HG03442 (cell line): Measurements from ENCODE around the gene ATG2A.

Experiments
- ATAC-seq: cut with Tn5 transposase; IDR thresholded peaks from one replicate; pipeline ENCODE4 v1.9.1; 2021; ENCODE audit warnings: mild to moderate bottlenecking, moderate library complexity; ENCODE audit not compliant: unreplicated experiment

The ATG2A gene

DNA sequence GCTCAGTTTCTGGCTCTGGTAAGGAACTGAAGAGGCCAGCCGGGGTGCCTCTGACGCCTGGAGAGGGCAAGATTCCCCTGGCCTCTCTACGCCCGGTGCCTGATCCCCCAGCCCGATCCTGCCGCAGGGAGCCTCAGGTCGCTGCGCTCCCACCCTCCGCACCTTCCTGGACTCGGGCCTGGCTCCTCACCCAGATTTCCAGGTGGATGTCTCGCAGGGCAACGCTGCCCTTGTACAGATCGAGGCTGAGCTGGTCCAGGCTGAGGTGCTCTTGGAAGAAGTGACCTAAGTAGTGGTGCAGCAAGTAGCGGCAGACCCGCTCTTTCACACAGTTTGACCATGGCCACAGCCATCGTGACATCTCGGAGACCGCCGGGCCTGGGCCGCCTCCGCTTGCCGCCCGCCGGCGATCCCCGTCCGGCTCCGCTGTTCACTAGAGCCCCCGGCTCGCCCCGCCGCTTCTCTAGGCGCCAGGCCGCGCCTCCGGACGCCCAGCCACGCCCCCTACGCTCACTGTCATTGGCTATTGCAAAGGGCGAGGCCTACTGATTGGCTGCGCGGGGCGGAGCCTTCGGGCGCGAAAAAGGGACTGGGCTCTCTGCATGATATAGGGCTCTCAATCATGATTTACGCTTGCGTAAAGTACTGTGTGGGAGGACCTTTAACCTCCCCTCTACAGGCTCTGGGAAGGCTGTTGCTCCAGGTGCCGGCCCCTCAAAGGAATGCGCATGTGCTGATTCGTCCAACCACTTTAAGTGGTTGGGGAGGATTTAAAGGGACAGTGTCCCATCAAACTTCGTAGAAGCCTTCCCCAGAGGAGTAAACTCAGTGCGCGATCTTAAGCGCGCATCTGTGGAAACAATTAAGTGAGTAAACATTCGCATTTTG lies at the start of gene ATG2A:
TSS of gene ATG2A (minus strand) at position 435 of the 888 bp plus-strand sequence. CDS start at position 361, 74 bp downstream.
- ATAC-seq: peak; percentile 93

GRCh38 chr11:64963072-64963631 lies 46.1 kb upstream of the ATG2A start:
- no peak for ATAC-seq

- no peak for ATAC-seq
Observed at GRCh38 chr11:64960719-64961118, 43.7 kb upstream of the ATG2A start.

- no peak for ATAC-seq
Observed at GRCh38 chr11:64959498-64959897, 42.5 kb upstream of the ATG2A start.

DNA sequence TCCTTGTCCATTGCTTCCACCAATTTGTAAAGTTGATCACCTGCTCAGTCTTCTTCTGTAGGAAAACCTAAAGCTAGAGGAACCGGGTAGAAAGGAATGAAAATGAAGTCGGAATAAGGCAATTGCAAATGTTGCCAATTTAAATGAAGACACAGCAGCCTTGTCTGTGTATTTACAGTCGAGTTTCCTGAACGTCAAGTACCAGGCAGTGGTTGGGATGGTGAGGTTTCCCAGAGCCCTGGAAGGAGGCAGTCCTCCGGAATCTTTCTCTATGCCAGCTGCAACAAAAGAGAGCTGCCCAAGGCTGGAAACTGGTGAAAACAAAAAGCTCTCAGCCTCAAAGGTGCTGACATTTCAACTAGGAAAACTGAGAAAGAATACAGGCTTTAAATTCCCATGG lies 37.2 kb upstream of the ATG2A start:
- no peak for ATAC-seq

- no peak for ATAC-seq
Observed at GRCh38 chr11:64951529-64951928, 34.5 kb upstream of the ATG2A start.

- no peak for ATAC-seq
Observed at GRCh38 chr11:64947208-64947814, 30.3 kb upstream of the ATG2A start.

DNA sequence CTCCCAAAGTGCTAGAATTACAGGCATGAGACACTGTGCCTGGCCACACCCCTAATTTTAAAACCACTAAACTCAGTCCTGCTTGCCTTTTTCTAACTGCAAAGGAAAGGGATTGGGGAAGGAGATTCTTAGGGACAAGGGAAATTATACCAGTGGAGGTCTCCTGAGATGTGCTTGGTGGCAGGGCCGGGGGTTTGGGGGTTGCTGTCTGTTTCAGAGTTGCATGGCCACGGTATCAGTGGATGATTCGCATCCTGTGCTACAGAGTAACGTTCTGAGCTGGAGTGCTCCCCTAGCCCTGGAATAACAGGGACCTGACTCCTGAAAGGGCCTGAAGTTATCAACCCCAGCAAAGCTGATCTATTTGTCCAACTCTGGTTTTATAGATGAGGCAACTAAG lies 19.5 kb upstream of the ATG2A start:
- ATAC-seq: no peak

DNA sequence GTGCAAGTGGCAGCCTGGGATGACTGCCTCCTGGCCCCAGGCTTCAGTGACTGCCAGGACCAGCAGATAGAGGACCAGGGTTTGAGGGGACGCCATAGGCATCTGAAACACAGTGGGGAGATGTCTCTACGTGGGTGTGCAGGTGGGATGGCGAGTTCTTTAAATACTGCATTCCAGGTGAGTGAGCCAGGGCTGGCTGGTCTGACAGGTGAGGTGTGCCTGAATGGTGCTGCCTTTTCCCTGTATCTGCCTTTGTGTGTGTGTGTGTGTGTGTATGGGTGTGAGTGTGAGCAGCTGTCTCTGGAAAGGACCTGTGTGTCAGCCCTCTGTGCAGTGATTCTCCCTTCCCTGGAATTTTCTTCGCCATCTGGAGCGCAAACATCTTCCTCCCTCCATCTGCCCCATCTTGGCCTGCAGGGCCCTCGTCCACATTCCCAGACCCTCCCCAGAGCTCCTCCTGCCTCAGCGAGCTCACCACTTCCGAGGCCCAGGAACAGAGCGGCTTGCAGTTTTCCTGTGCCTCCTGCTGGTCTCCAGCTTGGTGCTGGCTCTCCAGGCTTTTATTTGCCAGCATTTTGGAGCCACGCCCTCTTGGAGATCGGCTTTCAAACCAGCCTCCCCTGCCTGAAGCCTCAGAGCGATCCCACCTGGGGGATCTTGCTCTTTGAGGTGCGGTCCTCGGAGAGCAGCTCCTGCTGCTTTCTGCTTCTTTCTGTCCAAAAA lies 18.5 kb upstream of the ATG2A start, which contains the start of gene GPHA2:
TSS of gene GPHA2 (minus strand) at position 535 of the 723 bp plus-strand sequence. CDS start at position 102, 433 bp downstream.
- no peak for ATAC-seq

GRCh38 chr11:64934682-64935358 lies 17.8 kb upstream of the ATG2A start:
- no peak for ATAC-seq

GRCh38 chr11:64933935-64934681 lies 17.1 kb upstream of the ATG2A start:
- ATAC-seq: no peak

DNA sequence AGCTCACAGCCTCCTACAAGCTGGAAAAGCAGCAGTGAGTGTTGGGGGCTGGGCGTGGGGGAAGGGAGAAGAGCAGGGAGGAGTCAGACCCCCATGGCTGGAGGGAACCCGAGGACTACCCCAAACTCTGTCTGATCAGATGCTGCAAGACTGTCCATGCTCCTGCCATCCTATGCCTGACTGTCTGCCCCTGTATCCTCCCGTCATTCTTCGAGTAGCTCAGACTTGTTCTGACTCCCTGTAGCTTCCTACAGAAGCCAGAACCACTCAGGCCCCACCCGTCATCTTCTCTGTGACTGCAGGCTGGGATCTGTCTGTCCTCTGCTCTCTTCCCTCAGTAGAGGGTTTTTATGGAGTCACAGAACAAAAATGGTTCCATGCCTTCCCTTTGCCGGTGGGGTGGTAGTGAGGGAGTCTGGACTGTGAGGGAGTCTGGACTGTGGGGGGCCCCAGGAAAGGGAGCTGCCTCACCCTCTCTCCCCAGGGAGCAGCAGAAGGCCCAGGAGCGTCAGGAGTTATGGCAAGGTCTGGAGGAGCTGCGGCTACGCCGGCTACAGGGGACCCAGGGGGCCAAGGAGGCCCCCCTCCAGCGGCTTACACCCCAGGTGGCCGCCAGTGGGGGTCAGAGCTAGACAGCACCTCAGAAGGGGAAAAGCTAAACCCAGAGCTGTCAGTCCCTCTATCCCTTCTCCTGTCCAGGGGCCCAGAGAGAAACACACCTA lies 16.4 kb upstream of the ATG2A start:
- no peak for ATAC-seq

DNA sequence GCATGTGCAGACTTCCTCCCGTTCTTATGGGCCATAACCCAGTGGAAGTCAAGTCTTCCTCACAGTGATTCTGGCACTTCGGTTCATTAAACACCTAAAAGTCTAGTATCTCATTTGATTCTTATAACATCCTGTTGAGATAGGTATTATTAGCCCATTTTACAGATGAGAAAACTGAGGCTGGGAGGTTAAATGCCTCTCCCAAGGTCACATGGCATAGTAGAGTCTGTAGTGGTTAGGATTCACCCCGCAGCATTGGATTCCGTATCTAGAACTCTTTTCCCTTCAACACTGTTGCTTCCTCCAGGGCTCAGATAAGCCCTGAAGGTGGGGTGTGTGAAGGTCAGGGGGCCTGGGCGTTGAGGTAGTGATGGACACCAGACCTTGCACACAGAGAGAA lies 15.3 kb upstream of the ATG2A start:
- no peak for ATAC-seq

- no peak for ATAC-seq
Observed at GRCh38 chr11:64931290-64931689, 14.3 kb upstream of the ATG2A start.

DNA sequence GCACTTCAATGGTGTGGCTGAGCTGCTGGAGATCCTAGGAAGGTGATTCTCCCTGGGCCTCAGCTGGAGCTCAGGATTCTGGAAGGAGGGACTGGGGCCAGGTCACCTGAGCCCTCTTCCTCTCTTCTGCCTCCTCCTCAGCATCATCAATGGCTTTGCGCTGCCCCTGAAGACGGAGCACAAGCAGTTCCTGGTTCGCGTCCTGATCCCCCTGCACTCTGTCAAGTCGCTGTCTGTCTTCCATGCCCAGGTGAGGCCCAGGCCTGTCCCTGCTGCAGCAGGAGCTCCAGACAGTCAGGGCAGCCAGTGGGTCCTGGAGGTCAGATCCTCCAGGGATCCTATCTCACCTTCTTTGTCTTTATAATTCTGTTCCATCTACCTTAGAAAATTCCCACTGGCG lies 13.3 kb upstream of the ATG2A start:
- ATAC-seq: no peak

GRCh38 chr11:64929625-64930024 lies 12.6 kb upstream of the ATG2A start:
- ATAC-seq: no peak

DNA sequence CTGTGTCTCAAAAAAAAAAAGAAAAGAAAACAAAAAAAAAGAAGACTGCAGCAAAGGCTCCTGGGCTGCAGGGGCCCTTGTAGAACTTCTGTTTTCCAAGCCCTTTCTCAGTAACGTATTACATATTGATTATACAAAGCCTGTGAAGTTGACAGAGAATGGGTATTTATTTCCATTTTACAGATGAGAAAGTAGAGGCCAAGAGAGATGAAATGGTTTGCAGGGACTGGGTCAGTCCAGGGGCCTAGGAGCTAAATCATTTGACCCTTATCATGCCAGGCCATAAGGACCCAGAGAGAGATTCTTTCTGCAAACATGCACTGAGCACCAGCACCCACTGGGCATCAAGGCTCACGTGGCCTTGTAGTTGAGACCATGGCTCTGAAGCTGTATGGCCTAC lies 11.9 kb upstream of the ATG2A start:
- no peak for ATAC-seq

GRCh38 chr11:64926689-64927088 lies 9.7 kb upstream of the ATG2A start:
- ATAC-seq: no peak
